RPMI7951 (cell line): ENCODE data around the gene EFCAB12. TPM values are rescaled to one million over a fixed set of nuclear protein-coding genes. Genes with fewer than 3 reads are reported as not detected.
A peak's percentile ranks its signal among the peaks of the same experiment; 100 is the strongest.
"Not testable (repeated sequence)": the region's sequence is repeated elsewhere in the genome, so short reads cannot be mapped to it uniquely, and the experiment has no call there.

Source experiments
- DNase-seq: peaks from one replicate; pipeline ENCODE4 v3.0.0-alpha.2; 2012; ENCODE audit warnings: low read depth
- total RNA-seq: library from RNA; depleted of rRNA; stranded (reverse); fragments of >200 nt; shearing (Covaris generic); gene quantifications from 2 replicates; pipeline ENCODE4 v1.2.3, GENCODE V29; 2014; rRNA removed

Gene EFCAB12
- total RNA-seq, 1 experiment from 2014 or later, result not detected

DNA sequence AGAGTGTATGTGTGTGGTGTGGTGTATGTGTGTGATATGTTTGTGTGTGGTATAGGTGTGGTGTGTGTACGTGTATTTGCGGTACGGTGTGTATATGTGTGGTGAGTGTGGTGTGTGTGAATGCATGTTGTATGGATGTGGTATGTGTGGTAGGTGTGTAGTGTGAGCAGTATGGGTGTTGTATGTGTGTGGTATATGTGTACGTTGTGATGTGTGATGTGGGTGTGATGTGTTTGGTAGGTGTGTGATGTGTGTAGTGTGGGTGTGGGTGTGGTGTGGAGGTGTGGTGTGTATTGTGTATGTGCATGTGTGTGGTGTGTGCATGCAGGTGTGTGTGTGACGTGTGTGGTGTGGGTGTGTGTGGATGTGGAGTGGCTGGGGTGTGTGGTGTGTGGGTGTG lies 58.7 kb downstream of the EFCAB12 start:
- no peak for DNase-seq

GRCh38 chr3:129367821-129368220 lies 60.6 kb downstream of the EFCAB12 start:
- DNase-seq, result no peak

DNA sequence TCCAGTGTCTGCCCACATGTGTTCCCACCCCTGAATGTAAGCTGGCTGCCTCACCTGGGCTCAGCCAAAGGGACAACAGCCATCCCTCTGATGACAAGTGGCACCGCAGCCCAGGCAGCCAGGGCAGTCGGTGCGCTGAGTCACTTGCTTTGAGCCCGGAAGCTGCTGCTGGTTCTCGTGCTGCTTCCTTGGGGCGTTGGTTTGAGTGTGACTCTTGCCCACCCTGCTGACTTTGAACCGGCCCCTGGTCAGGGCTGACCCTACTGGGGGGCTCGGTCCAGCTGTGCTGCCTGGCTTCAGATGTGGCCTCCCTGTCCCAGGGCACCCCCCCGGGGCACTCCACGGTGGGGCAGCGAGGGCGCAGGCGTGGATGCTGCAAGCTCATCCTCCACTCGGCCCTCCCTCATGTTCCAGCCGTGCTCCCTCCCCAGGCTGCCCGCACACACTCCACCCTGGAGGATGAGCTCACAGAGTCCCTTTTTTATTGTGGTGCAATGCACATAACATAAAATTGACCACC lies 62.1 kb downstream of the EFCAB12 start:
- peak; percentile 61 for DNase-seq

DNA sequence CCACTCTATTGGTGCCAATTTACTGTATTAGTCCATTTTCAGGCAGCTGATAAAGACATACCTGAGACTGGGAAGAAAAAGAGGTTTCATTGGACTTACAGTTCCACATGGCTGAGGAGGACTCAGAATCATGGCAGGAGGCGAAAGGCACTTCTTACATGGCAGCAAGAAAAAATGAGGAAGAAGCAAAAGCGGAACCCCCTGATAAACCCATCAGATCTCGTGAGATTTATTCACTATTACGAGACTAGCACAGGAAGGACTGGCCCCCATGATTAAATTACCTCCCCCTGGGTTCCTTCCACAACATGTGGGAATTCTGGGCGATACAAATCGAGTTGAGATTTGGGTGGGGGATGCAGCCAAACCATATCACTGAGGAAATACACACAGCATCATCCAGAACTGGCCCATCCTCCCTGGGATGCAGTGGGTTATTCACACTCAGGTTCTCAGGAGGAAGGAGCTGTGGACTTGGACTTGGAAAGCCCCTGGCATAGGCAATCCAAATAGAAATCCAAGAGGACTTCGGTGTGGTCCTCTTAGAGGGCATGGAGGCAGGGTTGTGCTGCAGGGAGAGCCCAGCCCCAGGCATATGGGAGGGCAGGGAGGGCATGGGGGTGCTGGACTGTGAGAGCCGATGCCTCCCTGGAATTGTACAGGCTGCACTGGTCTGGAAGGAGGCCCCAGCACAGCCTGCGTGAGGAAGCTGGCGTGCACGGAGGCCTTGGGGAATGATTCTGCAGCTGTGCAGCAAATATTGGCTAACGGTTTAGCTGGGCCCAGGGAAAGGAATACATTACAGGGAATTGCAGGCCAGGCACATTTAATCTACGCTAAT lies 62.9 kb downstream of the EFCAB12 start:
- no peak for DNase-seq

DNA sequence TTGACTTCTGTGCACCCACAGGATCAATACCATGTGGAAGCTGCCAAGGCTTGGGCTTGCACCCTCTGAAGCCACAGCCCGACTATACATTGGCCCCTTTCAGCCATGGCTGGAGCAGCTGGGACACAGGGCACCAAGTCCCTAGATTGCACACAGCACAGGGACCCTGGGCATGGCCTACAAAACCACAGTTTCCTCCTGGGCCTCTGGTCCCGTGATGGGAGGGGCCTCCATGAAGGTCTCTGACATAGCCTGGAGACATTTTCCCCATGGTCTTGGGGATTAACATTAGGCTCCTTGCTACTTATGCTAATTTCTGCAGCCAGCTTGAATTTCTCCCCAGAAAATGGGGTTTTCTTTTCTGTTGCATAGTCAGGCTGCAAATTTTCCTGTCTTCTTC lies 63.6 kb downstream of the EFCAB12 start:
- not testable (repeated sequence) for DNase-seq

- not testable (repeated sequence) for DNase-seq
Measured at GRCh38 chr3:129363356-129363755, 65.1 kb downstream of the EFCAB12 start.

- no peak for DNase-seq
Measured at GRCh38 chr3:129360705-129361460, 67.6 kb downstream of the EFCAB12 start.

GRCh38 chr3:129360171-129360611 lies 68.2 kb downstream of the EFCAB12 start:
- DNase-seq, result no peak

- DNase-seq, result no peak
Measured at GRCh38 chr3:129358772-129359371, 69.6 kb downstream of the EFCAB12 start.

- no peak for DNase-seq
Measured at GRCh38 chr3:129358177-129358771, 70.2 kb downstream of the EFCAB12 start.

GRCh38 chr3:129357616-129358015 lies 70.8 kb downstream of the EFCAB12 start:
- no peak for DNase-seq

- no peak for DNase-seq
Measured at GRCh38 chr3:129356756-129357425, 71.5 kb downstream of the EFCAB12 start.

GRCh38 chr3:129353589-129353941 lies 74.9 kb downstream of the EFCAB12 start:
- DNase-seq, result no peak

DNA sequence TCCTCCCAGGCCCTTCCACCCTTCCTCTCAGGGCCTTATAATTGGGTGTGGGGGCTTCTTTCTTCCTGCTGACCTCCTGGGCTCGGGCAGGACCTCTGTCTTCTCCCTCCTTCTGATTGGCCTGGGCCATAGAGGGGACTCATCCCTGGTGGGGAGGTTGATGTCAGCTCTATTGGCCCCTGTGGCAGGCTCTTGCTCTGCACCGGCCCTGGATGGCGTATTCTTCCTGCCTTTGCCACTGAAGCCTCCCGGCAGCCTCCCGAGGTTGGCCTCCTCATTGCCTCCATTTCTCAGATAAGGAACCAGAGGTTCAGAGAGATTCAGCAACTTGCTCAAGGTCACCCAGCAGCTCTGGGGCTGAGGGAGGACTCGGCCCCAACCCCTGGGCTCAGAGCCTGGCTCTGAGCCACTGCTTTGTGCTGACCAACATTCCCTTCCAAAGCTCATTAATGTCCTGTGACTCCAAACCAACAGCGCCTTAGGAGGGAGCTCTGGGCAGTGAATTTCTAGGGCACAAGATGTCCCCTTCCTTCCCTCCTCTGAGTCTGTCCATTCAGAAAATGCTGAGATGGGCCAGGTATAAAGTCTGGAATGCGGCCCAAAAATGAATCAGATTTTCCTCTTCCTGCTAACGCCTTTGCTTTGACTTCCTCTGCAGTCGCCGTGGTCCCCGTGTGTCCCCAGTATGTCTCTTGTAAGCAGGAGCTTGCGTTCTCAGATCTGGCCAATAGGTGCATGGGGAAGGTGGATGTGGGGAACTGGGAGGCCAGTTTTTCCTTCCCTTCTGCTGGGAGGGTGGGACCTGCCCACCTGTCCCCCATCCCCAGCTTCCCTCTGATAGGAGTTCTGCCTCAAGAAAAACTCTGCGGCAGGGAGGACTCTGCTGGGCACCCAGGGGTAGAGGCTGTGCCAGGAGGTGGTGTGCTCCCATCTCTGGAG lies 75.5 kb downstream of the EFCAB12 start:
- DNase-seq, result no peak

- no peak for DNase-seq
Measured at GRCh38 chr3:129352045-129352444, 76.4 kb downstream of the EFCAB12 start.

Other genes with a start within 250 kb of the EFCAB12 start
- gene CNBP, start 244.7 kb downstream of the EFCAB12 start, total RNA-seq, result 394 and 396 TPM in 2 replicates
- gene COPG1, start 179.0 kb downstream of the EFCAB12 start, total RNA-seq, result 139 and 166 TPM in 2 replicates
- gene HMCES, start 149.8 kb downstream of the EFCAB12 start, total RNA-seq, result 38.2 and 38.3 TPM in 2 replicates
- 26.4 and 37.5 TPM in 2 replicates for gene MBD4, start 11.3 kb upstream of the EFCAB12 start, total RNA-seq
- 17.9 and 20.5 TPM in 2 replicates for gene IFT122, start 11.6 kb upstream of the EFCAB12 start, total RNA-seq
- gene RHO, start 100.0 kb upstream of the EFCAB12 start, total RNA-seq, result not detected in 2 replicates
- gene H1-8, start 114.5 kb upstream of the EFCAB12 start, total RNA-seq, result not detected in 2 replicates
- 68.0 and 68.9 TPM in 2 replicates for gene PLXND1, start 178.0 kb upstream of the EFCAB12 start, total RNA-seq